ENCODE results near the gene ZNF469.

Gene ZNF469

GRCh38 chr16:88430185-88430523 lies 47.4 kb downstream of the ZNF469 start:
- Mint-ChIP-seq H3K4me1 (ENCODE audit: low read depth) (peaks cover 41% of the 10 kb centered on the region), H3K27me3 (peaks cover 66% of the 10 kb centered on the region), H3K27ac (peak overlapping the region; percentile 70), H3K9me3 (no peaks in the 10 kb centered on the region), H3K36me3 (ENCODE audit: low read depth) (no peaks in the 10 kb centered on the region), H3K4me3 (peak overlapping the region; percentile 71)
- intact Hi-C loops (cut with micrococcal nuclease), result no loop called here

- Mint-ChIP-seq H3K27ac (peak overlapping the region; percentile 70), H3K4me3 (peak overlapping the region; percentile 71), H3K4me1 (ENCODE audit: low read depth) (peaks cover 39% of the 10 kb centered on the region), H3K36me3 (ENCODE audit: low read depth) (no peaks in the 10 kb centered on the region), H3K27me3 (peaks cover 64% of the 10 kb centered on the region), H3K9me3 (no peaks in the 10 kb centered on the region)
- intact Hi-C loops (cut with micrococcal nuclease), result no loop called here
Observed at GRCh38 chr16:88430524-88431446, 48.0 kb downstream of the ZNF469 start.

DNA sequence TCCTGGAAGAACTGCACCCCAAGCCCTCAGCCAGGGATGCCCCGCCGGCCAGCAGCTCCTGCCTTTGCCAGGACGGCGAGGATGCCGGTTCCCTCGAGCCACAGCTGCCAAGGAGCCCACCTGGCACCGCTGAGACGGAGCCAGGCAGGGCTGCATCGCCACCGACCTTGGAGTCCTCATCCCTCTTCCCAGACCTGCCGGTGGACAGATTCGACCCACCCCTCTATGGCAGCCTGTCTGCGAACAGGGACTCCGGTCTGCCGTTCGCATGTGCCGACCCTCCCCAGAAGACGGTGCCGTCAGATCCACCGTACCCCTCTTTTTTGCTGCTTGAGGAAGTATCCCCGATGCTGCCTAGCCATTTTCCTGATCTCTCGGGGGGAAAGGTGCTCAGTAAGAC lies 48.9 kb downstream of the ZNF469 start:
- peaks cover 46% of the 10 kb centered on the region for H3K4me1 Mint-ChIP-seq (ENCODE audit: low read depth)
- peaks cover 64% of the 10 kb centered on the region for H3K27me3 Mint-ChIP-seq
- H3K36me3 Mint-ChIP-seq (ENCODE audit: low read depth), result no peaks in the 10 kb centered on the region
- no peaks in the 10 kb centered on the region for H3K9me3 Mint-ChIP-seq
- peak overlapping the region; percentile 70 for H3K27ac Mint-ChIP-seq
- H3K4me3 Mint-ChIP-seq, result peak overlapping the region; percentile 71
- intact Hi-C loops (cut with micrococcal nuclease), result no loop called here

GRCh38 chr16:88432174-88432573 lies 49.4 kb downstream of the ZNF469 start:
- intact Hi-C loops (cut with micrococcal nuclease), result no loop called here
- H3K36me3 Mint-ChIP-seq (ENCODE audit: low read depth), result no peaks in the 10 kb centered on the region
- H3K27me3 Mint-ChIP-seq, result peaks cover 64% of the 10 kb centered on the region
- H3K4me1 Mint-ChIP-seq (ENCODE audit: low read depth), result peaks cover 46% of the 10 kb centered on the region
- H3K9me3 Mint-ChIP-seq, result no peaks in the 10 kb centered on the region
- H3K27ac Mint-ChIP-seq, result no peak overlapping the region
- no peak overlapping the region for H3K4me3 Mint-ChIP-seq

All from dendritic cell treated with granulocyte-macrophage colony-stimulating factor and Interleukin-4, amounts not matched to agents 40 ng/mL and 50 ng/mL, for 4 days (primary cell).